ENCODE data around the gene PON3.

PON3 gene

DNA sequence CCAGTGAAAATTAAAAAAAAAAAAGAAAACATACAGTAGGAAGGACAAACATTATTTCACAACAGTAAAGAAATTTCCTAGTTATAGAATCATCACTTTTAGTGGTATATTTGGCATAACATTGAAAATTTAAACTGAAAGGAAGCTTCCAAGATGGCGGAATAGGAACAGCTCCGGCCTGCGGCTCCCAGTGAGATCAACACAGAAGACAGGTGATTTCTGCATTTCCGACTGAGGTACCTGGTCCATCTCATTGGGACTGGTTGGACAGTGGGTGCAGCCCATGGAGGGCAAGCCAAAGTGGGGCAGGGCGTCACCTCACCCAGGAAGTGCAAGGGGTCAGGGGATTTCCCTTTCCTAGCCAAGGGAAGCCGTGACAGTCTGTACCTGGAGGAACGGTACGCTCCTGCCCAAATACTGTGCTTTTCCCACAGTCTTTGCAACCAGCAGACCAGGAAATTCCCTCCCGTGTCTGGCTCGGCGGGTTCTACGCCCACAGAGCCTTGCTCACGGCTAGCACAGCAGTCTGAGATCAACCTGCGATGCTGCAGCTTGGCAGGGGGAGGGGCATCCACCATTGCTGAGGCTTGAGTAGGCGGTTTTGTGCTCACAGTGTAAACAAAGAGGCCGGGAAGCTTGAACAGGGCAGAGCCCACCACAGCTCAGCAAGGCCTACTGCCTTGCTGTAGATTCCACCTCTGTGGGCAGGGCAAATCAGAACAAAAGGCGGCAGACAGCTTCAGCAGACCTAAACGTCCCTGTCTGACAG, 19.4 kb downstream of the PON3 start:
- ChIA-PET CTCF (interaction anchor here (0.5 to 1.2 kb wide), 3 partner anchors 13 to 816 kb away, joined by 3 to 5 read pairs (median 4); no protein-coding TSS in a partner anchor), POLR2A (no interaction called here)

GRCh38 chr7:95375591-95376257, 20.5 kb downstream of the PON3 start:
- Histone ChIP-seq H3K27ac (ENCODE audit: insufficient read depth in 1 of 2, low read depth in 1 of 2, low read length in 2 of 2, poor library complexity in 1 of 2, severe bottlenecking in 2 of 2) (no peak overlapping the region), H3K4me1 (ENCODE audit: control extremely low read depth in 1 of 4, control insufficient read depth in 4 of 4, insufficient read depth in 4 of 4, low read length in 3 of 4) (no peaks in the 10 kb centered on the region), H3K36me3 (ENCODE audit: control insufficient read depth in 4 of 4, insufficient read depth in 4 of 4, low read length in 3 of 4) (no peaks in the 10 kb centered on the region), H3K27me3 (replicated peaks in 2 of 5; ENCODE audit: control insufficient read depth in 4 of 5, insufficient read depth in 5 of 5, low read length in 4 of 5) (no peaks in the 10 kb centered on the region), H3K9me3 (ENCODE audit: control extremely low read depth in 1 of 5, control insufficient read depth in 4 of 5, insufficient read depth in 2 of 5, low read depth in 1 of 5, low read length in 4 of 5) (peaks cover 0 to 12% (median 0%) of the 10 kb centered on the region in 5 experiments), H3K4me3 (ENCODE audit: control insufficient read depth in 1 of 7, extremely low read depth in 1 of 7, insufficient read depth in 4 of 7, low read depth in 2 of 7, low read length in 6 of 7) (no peak overlapping the region)
- DNase-seq, result no peak
- WGBS (ENCODE audit: insufficient coverage), result 100% methylated on average over 1 of the region's 2 CpGs
- CTCF ChIA-PET, result interaction anchor here (0.7 kb wide), 1 partner anchor 134 kb away, joined by 3 read pairs; no protein-coding TSS in a partner anchor
- POLR2A ChIA-PET, result no interaction called here

More for the DNA sequence above, 19.4 kb downstream of the PON3 start:
- Histone ChIP-seq H3K27me3 (replicated peaks in 2 of 5; ENCODE audit: control insufficient read depth in 4 of 5, insufficient read depth in 5 of 5, low read length in 4 of 5) (no peaks in the 10 kb centered on the region), H3K36me3 (ENCODE audit: control insufficient read depth in 4 of 4, insufficient read depth in 4 of 4, low read length in 3 of 4) (no peaks in the 10 kb centered on the region), H3K9me3 (ENCODE audit: control extremely low read depth in 1 of 5, control insufficient read depth in 4 of 5, insufficient read depth in 2 of 5, low read depth in 1 of 5, low read length in 4 of 5) (peaks cover 0 to 12% (median 0%) of the 10 kb centered on the region in 5 experiments), H3K4me3 (ENCODE audit: control insufficient read depth in 1 of 7, extremely low read depth in 1 of 7, insufficient read depth in 4 of 7, low read depth in 2 of 7, low read length in 6 of 7) (no peak overlapping the region), H3K27ac (ENCODE audit: insufficient read depth in 1 of 2, low read depth in 1 of 2, low read length in 2 of 2, poor library complexity in 1 of 2, severe bottlenecking in 2 of 2) (no peak overlapping the region), H3K4me1 (ENCODE audit: control extremely low read depth in 1 of 4, control insufficient read depth in 4 of 4, insufficient read depth in 4 of 4, low read length in 3 of 4) (no peaks in the 10 kb centered on the region)
- no peak for DNase-seq
- WGBS (ENCODE audit: insufficient coverage), result 95% methylated on average over 18 of the region's 18 CpGs

DNA sequence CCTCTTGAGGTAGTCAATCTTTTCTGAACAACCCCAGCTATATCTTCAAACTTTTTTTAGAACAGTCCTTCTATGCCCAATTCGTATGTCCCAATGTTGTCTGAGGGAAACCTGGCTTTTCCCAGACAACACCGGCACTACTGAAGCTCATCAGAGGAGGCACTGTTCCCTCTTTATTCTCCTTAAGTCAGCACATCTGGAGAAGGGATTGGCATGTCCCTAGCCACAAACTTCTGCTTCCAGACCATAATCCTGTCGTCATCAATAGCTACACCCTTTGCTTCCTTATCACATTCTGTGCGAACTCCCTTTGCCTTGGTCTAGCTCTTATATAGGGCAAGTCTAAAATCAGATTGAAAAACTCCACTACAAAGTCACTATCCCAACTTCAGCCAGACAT, 22.9 kb downstream of the PON3 start:
- no peak overlapping the region for H3K4me3 ChIP-seq (ENCODE audit: control insufficient read depth in 1 of 7, extremely low read depth in 1 of 7, insufficient read depth in 4 of 7, low read depth in 2 of 7, low read length in 6 of 7)
- no peaks in the 10 kb centered on the region for H3K27me3 ChIP-seq (replicated peaks in 2 of 5; ENCODE audit: control insufficient read depth in 4 of 5, insufficient read depth in 5 of 5, low read length in 4 of 5)
- peaks cover 0 to 6% (median 0%) of the 10 kb centered on the region in 5 experiments for H3K9me3 ChIP-seq (ENCODE audit: control extremely low read depth in 1 of 5, control insufficient read depth in 4 of 5, insufficient read depth in 2 of 5, low read depth in 1 of 5, low read length in 4 of 5)
- H3K27ac ChIP-seq (ENCODE audit: insufficient read depth in 1 of 2, low read depth in 1 of 2, low read length in 2 of 2, poor library complexity in 1 of 2, severe bottlenecking in 2 of 2), result no peak overlapping the region
- ChIA-PET CTCF (no interaction called here), POLR2A (interaction anchor here (0.6 kb wide), 1 partner anchor 29 kb away, joined by 3 read pairs; no protein-coding TSS in a partner anchor)
- H3K36me3 ChIP-seq (ENCODE audit: control insufficient read depth in 4 of 4, insufficient read depth in 4 of 4, low read length in 3 of 4), result no peaks in the 10 kb centered on the region
- H3K4me1 ChIP-seq (ENCODE audit: control extremely low read depth in 1 of 4, control insufficient read depth in 4 of 4, insufficient read depth in 4 of 4, low read length in 3 of 4), result no peaks in the 10 kb centered on the region
- DNase-seq, result no peak
- 92% methylated on average over 2 of the region's 4 CpGs for WGBS (ENCODE audit: insufficient coverage)

DNA sequence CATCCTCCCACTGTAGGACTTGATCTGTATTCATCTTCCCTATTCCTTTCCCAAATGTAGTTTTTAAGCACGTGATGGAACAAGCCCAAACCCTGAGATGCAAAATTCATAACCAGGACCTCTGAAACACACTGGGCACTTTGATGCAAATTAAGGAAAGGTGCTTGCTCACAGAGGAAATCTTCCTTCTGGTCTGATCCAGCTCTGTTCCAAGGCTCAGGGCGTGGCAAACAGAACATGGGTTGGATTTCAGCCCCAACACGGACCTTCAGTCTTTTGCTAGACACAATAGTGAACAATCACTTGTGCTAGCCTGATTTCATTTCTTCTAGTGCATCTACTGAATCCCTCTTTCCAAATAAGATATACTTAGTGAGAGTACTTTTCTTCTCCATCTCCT, 27.9 kb downstream of the PON3 start:
- H3K4me3 ChIP-seq (ENCODE audit: control insufficient read depth in 1 of 7, extremely low read depth in 1 of 7, insufficient read depth in 4 of 7, low read depth in 2 of 7, low read length in 6 of 7), result no peak overlapping the region
- DNase-seq, result no peak
- CTCF ChIA-PET, result no interaction called here
- H3K27ac ChIP-seq (ENCODE audit: insufficient read depth in 1 of 2, low read depth in 1 of 2, low read length in 2 of 2, poor library complexity in 1 of 2, severe bottlenecking in 2 of 2), result no peak overlapping the region
- 100% methylated on average over 3 of the region's 3 CpGs for WGBS (ENCODE audit: insufficient coverage)
- POLR2A ChIA-PET, result no interaction called here
- H3K9me3 ChIP-seq (ENCODE audit: control extremely low read depth in 1 of 5, control insufficient read depth in 4 of 5, insufficient read depth in 2 of 5, low read depth in 1 of 5, low read length in 4 of 5), result no peaks in the 10 kb centered on the region
- H3K27me3 ChIP-seq (replicated peaks in 2 of 5; ENCODE audit: control insufficient read depth in 4 of 5, insufficient read depth in 5 of 5, low read length in 4 of 5), result peaks cover 0 to 2% (median 0%) of the 10 kb centered on the region in 5 experiments
- H3K36me3 ChIP-seq (ENCODE audit: control insufficient read depth in 4 of 4, insufficient read depth in 4 of 4, low read length in 3 of 4), result no peaks in the 10 kb centered on the region
- H3K4me1 ChIP-seq (ENCODE audit: control extremely low read depth in 1 of 4, control insufficient read depth in 4 of 4, insufficient read depth in 4 of 4, low read length in 3 of 4), result no peaks in the 10 kb centered on the region

GRCh38 chr7:95367606-95368005, 28.6 kb downstream of the PON3 start:
- no peaks in the 10 kb centered on the region for H3K9me3 ChIP-seq (ENCODE audit: control extremely low read depth in 1 of 5, control insufficient read depth in 4 of 5, insufficient read depth in 2 of 5, low read depth in 1 of 5, low read length in 4 of 5)
- no peaks in the 10 kb centered on the region for H3K4me1 ChIP-seq (ENCODE audit: control extremely low read depth in 1 of 4, control insufficient read depth in 4 of 4, insufficient read depth in 4 of 4, low read length in 3 of 4)
- ChIA-PET POLR2A (no interaction called here), CTCF (no interaction called here)
- H3K27ac ChIP-seq (ENCODE audit: insufficient read depth in 1 of 2, low read depth in 1 of 2, low read length in 2 of 2, poor library complexity in 1 of 2, severe bottlenecking in 2 of 2), result no peak overlapping the region
- peaks cover 0 to 2% (median 0%) of the 10 kb centered on the region in 5 experiments for H3K27me3 ChIP-seq (replicated peaks in 2 of 5; ENCODE audit: control insufficient read depth in 4 of 5, insufficient read depth in 5 of 5, low read length in 4 of 5)
- H3K36me3 ChIP-seq (ENCODE audit: control insufficient read depth in 4 of 4, insufficient read depth in 4 of 4, low read length in 3 of 4), result no peaks in the 10 kb centered on the region
- no peak for DNase-seq
- WGBS (ENCODE audit: insufficient coverage), result 71% methylated on average over 1 of the region's 1 CpG
- H3K4me3 ChIP-seq (ENCODE audit: control insufficient read depth in 1 of 7, extremely low read depth in 1 of 7, insufficient read depth in 4 of 7, low read depth in 2 of 7, low read length in 6 of 7), result no peak overlapping the region

GRCh38 chr7:95365151-95365550, 31.0 kb downstream of the PON3 start:
- Histone ChIP-seq H3K4me1 (ENCODE audit: control extremely low read depth in 1 of 4, control insufficient read depth in 4 of 4, insufficient read depth in 4 of 4, low read length in 3 of 4) (no peaks in the 10 kb centered on the region), H3K36me3 (ENCODE audit: control insufficient read depth in 4 of 4, insufficient read depth in 4 of 4, low read length in 3 of 4) (no peaks in the 10 kb centered on the region), H3K9me3 (ENCODE audit: control extremely low read depth in 1 of 5, control insufficient read depth in 4 of 5, insufficient read depth in 2 of 5, low read depth in 1 of 5, low read length in 4 of 5) (no peaks in the 10 kb centered on the region), H3K4me3 (ENCODE audit: control insufficient read depth in 1 of 7, extremely low read depth in 1 of 7, insufficient read depth in 4 of 7, low read depth in 2 of 7, low read length in 6 of 7) (no peak overlapping the region), H3K27me3 (replicated peaks in 2 of 5; ENCODE audit: control insufficient read depth in 4 of 5, insufficient read depth in 5 of 5, low read length in 4 of 5) (peaks cover 0 to 2% (median 0%) of the 10 kb centered on the region in 5 experiments), H3K27ac (ENCODE audit: insufficient read depth in 1 of 2, low read depth in 1 of 2, low read length in 2 of 2, poor library complexity in 1 of 2, severe bottlenecking in 2 of 2) (no peak overlapping the region)
- POLR2A ChIA-PET, result no interaction called here
- CTCF ChIA-PET, result no interaction called here
- 100% methylated on average over 1 of the region's 1 CpG for WGBS (ENCODE audit: insufficient coverage)
- DNase-seq, result no peak

GRCh38 chr7:95357623-95358022, 38.6 kb downstream of the PON3 start:
- Histone ChIP-seq H3K4me1 (ENCODE audit: control extremely low read depth in 1 of 4, control insufficient read depth in 4 of 4, insufficient read depth in 4 of 4, low read length in 3 of 4) (no peaks in the 10 kb centered on the region), H3K9me3 (ENCODE audit: control extremely low read depth in 1 of 5, control insufficient read depth in 4 of 5, insufficient read depth in 2 of 5, low read depth in 1 of 5, low read length in 4 of 5) (peaks cover 0 to 4% (median 0%) of the 10 kb centered on the region in 5 experiments), H3K36me3 (ENCODE audit: control insufficient read depth in 4 of 4, insufficient read depth in 4 of 4, low read length in 3 of 4) (no peaks in the 10 kb centered on the region), H3K4me3 (ENCODE audit: control insufficient read depth in 1 of 7, extremely low read depth in 1 of 7, insufficient read depth in 4 of 7, low read depth in 2 of 7, low read length in 6 of 7) (no peak overlapping the region), H3K27me3 (replicated peaks in 2 of 5; ENCODE audit: control insufficient read depth in 4 of 5, insufficient read depth in 5 of 5, low read length in 4 of 5) (no peaks in the 10 kb centered on the region), H3K27ac (ENCODE audit: insufficient read depth in 1 of 2, low read depth in 1 of 2, low read length in 2 of 2, poor library complexity in 1 of 2, severe bottlenecking in 2 of 2) (no peak overlapping the region)
- CTCF ChIA-PET, result no interaction called here
- no peak for DNase-seq
- POLR2A ChIA-PET, result no interaction called here
- 69% methylated on average over 3 of the region's 3 CpGs for WGBS (ENCODE audit: insufficient coverage)

All from common myeloid progenitor, CD34-positive (primary cell).